Skeletal muscle cell (primary cell): Measurements from ENCODE around the gene SH3GL2.

Experiments used
- DNase-seq: peaks from one replicate; pipeline ENCODE4 v3.0.0-alpha.2; 2010; ENCODE audit warnings: low read depth
- H3K4me3 ChIP-seq: 2 replicates; pipeline ENCODE4 v1.5.1; 2011; ENCODE audit warnings: low read depth, mild to moderate bottlenecking, control low read depth, low read length, moderate library complexity

SH3GL2 gene

DNA sequence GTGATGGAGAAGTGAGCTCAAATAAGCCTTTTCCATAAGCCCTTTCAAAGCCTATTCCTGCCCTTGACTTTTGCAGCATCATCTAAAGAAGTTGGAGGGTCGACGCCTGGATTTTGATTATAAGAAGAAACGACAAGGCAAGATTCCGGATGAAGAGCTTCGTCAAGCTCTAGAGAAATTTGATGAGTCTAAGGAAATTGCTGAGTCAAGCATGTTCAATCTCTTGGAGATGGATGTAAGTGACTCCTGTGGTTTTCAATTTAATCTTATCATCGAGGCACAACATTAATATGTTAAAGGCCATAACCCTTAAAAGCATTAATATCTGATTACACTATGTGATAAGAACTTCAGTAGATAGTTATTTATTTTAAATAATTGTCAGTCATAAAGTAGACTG is 210.4 kb downstream of the SH3GL2 start:
- no peak overlapping the region for H3K4me3 ChIP-seq
- no peak for DNase-seq

DNA sequence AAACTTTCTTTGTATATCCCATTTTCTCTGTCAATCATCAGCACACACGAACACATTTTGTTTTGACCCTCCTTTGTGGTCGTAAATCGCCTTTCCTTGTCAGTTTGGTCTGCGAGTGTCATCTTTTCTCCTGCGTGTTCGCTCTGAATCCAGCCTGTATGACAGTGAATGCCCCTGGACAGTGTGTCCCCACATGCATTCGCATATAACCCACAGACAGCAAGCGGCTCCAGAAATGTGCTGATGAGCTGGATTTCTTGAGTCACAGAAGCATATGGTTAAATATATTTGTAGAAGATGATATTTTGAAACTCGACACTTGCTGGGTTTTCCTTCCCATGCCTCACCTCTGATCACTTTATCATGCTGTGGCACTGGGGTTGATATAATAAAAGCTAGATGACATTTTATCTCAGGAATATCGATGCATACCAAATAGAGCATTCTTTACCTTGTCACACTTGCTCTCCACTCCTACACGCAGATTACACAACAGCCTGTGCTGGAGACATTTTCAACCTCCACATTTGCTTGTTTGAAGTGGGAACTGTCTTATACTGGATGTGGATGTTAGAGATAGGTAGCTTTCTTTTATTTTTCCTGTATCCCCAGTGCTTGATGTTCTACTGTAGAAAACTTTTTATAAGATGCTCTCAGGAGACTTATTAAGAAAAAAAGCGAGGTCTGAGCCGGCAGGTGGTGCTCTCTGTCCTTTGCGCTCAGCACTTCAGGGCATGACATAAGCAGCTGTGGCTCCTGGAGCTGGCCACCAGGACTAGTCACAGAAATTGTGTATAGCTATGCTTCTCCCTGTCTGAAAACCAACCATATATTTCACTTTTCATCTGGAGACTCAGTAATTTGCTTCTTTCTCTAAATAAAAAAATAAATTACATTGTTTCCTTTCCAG is 215.1 kb downstream of the SH3GL2 start:
- H3K4me3 ChIP-seq: no peak overlapping the region
- no peak for DNase-seq

DNA sequence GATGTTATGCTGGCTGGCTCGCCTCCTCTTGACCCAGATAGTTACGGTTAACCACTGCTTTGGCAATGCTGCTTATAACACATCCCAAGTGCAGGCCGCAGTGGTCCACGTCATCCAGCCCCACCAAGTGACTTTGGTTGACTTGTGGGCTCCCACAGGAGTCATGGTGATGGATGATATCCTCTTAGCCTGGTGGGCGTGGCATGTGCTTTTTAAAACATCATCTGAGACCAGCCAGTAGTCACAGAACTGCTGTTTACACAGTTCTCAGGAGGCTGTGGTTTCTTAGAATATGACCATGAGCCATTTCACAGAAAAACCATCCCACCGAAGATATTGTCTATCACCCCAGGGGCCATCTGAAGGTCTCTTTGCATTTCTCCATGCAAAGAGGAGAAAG is 216.9 kb downstream of the SH3GL2 start:
- no peak overlapping the region for H3K4me3 ChIP-seq
- DNase-seq: no peak

DNA sequence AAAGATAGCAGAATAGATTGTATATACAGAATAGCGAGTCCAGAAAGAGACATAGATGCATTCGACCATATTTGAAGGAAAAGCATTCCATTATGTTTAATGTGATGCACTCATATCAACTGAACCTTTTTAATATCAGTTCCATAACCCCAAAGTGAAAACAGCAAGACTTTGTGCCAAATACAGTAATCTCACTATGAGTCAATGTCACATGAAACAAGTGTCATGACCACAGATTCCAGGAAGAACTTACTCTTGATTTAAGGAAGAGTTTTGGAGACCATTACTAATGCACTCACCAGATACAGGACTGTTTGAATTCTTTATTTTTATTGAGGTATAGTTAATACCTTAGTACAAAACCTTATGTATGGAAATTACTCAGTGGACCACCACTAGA is 220.5 kb downstream of the SH3GL2 start:
- DNase-seq: no peak
- H3K4me3 ChIP-seq: no peak overlapping the region

DNA sequence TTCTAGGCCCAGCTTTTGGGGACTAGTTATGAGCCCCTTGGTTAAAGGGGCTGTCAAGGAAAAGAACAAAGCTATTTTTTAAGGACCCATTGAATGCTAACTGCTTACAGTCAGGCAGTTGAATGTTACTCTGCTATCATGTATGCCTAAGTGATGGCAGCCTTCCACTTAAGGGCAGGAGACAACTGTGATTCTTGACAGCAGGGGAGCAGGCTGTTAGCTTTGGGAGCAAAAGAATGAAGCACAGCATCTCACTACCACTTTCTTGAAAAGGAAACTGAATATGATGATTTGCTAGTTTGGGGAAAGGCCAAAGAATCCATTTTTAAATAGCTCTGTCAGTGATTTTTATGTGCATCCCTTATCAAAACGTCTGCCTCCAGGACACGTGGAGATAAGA is 221.6 kb downstream of the SH3GL2 start:
- no peak overlapping the region for H3K4me3 ChIP-seq
- DNase-seq: no peak

DNA sequence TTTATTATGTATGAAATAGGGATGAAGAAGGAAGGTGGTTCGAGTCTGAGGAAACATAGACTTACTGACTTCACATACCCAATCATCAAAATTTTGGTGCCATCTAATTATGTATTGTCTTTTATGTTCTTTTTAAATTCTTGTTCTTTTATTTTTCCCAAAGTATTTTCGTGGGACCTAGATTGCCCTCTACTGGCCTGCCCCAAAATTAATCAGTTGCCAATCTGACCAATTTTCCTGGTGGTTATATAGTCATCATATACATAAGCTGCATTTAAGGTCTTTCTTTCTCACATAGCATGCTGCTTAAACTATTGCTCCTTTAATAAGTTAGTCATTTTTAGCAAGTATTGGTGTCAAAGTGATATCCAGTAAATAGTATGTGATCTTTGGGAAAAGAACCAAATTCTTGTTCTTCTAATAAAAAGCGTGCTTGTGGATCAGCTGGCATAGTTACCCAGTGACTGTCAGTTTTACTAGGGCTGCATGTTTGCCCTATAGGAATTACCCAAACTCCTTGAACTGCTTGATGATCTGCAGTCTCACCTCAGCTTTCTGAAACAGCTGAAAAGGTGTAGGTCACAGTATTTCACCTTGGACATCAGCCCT is 223.5 kb downstream of the SH3GL2 start:
- no peak overlapping the region for H3K4me3 ChIP-seq
- DNase-seq: no peak

DNA sequence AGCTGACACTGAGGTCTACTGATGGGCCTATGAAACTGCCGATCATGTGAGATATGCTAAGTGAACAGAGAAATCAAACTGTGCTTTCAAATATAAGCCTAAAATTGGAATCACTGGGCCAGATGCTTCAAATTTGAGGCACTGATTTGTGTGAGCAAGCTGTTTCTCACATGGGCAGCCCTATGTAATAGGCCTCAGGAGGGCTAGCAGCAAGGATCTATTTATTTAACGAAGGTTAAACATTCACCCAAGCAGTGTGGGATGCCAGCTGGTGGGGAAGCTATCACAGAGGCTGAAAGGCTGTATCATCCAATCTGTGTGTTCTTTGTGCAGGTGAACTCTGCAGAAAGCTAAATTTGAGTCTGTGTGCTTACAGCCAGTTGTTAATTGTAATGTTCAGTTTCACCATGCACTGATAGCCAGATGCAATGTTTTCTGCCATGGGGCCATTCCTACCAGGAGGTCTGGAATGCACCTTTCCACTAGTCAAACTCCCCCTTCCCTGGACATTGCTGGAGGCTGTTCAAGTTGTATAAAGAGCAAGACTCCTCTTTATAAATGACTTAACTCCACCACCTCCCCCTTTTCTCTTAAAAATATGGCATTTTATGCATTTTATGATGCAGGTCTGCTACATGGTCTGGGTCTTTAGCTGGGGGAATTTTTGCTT is 228.9 kb downstream of the SH3GL2 start:
- DNase-seq: no peak
- no peak overlapping the region for H3K4me3 ChIP-seq

DNA sequence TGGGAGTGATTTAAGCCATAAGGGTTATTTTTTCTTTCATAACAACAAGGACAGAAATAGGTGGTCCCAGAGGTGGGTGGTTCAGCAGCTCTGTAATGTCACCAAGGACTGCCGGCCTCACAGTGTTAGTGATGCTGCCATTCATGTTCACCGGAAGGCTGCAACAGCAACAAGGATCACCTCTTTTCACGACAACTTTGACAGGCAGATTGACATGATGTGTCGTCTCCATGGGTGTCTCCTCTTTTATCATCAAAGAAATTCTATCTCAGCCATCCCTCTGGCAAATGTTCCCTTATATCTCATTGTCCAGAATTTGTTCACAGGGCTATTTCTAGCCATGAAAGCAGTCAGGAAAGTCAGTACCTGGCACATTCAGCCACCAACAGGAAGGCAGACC is 231.5 kb downstream of the SH3GL2 start:
- no peak overlapping the region for H3K4me3 ChIP-seq
- no peak for DNase-seq

DNA sequence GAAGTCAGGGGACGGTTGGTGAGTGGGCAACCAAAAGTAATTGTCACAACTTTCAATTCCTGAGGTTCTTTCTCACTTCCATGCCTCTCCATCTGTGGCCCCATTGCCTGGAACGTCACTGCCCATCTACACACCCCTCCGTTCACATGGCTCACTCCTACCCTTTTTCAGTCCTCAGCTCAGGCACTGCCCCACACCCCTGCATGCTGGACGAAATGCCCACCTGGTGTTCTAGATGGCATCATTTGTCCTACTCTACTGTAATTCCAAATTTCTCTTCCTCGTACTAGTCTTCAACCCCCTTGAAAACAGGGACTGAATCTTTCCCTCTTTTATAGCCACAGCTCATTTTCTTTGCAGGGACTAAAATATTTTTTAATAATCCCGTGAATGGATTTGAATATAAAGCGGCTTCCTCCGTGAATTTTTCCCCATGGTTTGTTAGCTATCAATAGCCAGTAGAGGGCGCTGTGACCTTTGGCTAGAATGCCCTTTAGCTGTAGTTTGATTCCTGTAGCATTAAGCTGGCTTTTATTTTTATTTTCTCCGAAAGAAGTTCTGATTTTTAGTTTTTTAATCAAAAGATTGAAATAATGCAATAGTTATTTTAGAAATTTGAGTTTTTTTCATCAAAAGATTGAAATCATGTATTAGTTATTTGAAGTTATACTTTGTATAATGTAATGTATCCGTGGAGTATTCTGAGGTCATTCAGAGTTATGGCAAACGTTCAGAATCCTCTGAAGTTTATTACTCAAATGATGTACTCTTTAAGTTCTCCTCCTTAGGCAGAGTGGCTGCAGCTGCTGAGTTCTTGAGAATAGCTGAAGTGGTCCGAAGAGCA is 232.1 kb downstream of the SH3GL2 start:
- no peak overlapping the region for H3K4me3 ChIP-seq
- peak; percentile 9 for DNase-seq

DNA sequence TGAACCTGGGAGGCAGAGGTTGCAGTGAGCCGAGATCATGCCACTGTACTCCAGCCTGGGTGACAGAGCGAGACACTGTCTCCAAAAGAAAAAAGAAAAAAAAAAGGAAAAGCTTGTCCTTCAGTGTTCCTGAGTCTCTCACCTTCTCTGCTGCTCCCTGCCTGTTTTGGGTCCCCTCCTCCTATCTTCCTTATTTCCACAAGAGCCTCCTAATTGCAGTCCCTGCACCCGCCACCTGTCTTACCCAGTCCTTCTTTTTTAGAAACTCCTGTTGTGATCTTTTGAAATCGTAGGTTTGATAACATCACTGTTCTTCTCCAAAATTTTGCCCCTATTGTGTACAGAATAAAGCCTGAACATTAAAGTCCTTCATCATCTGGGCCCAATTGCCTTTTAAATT is 234.9 kb downstream of the SH3GL2 start:
- H3K4me3 ChIP-seq: no peak overlapping the region
- no peak for DNase-seq

DNA sequence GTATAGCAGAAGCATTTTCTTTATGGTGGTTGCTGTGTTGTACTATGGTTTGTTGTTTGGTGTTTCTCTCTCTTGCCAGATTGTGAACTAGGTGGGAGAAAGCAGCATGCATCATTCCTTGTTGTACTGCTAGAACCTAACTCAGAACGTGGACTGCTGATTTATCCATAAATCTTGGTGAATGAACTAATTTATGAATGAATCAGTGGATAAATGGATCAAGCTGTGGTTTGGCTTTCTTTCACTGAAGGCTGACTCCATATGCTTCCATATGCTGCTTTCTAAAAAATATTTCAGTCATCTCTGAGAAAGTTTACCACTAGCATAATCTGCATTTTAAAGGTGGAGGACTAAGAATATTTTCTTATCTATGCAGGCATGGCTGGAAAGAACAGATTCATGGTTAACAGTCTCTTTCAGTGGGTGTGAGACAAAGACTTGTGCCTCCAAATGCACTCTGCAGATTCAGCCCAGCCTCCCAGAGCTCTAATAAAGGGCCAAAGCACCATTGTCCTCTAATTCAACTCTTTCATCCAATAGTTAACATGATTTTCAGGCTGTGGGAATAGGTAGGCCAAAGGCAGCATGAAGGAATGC is 237.7 kb downstream of the SH3GL2 start:
- DNase-seq: peak; percentile 13

DNA sequence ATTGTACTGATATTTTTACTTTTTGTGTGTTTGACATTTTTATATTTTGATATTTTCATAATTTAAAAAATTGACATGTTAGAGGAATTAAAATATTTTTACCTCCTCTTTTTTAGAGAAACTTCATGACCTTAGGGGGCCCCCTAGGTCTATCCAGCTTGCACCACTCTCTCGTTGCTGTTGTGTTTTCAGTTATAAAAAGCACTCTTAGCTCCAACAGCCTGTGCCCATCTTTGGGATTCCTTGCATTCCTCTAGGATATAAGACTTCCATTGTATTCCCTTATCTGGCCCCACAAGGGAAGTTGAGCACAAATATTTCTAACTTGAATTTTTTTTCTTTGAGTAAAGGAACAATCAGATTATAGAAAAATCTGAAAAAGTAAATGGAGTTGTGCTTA is 245.3 kb downstream of the SH3GL2 start:
- no peak for DNase-seq
- H3K4me3 ChIP-seq: no peak overlapping the region

More for the DNA sequence above, 237.7 kb downstream of the SH3GL2 start:
- no peak overlapping the region for H3K4me3 ChIP-seq

DNA sequence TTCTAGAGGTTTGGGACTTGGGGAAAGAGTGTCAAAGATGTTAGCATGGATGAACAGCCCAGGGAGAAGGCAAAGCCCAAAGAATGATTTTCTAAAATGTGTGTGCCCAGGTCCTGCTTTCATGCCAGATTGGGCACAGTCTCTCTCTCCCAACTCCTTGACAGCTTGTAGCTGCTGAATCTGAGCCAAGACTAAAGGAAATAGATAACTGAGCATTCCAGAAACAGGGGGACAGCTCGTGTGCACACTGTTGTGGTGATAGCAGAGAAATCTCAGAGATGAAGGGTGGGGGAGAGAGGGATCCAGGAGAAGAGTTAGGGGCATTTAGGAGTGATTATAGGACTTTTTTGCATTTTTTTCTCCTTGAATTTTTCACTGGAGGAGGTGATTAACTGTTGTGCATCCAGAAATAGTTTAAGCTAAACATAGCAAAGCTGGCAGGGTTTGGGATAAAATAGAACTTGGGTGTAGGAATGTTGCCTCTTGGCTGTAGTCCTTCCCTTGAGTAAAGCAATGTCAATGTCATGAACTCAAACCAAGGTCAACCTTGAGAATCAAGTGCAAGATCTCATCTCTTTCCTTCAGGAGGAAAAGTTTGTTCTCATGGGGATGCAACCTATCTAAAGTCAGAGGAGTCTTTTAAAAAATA is 245.9 kb downstream of the SH3GL2 start:
- DNase-seq: no peak
- H3K4me3 ChIP-seq: no peak overlapping the region

DNA sequence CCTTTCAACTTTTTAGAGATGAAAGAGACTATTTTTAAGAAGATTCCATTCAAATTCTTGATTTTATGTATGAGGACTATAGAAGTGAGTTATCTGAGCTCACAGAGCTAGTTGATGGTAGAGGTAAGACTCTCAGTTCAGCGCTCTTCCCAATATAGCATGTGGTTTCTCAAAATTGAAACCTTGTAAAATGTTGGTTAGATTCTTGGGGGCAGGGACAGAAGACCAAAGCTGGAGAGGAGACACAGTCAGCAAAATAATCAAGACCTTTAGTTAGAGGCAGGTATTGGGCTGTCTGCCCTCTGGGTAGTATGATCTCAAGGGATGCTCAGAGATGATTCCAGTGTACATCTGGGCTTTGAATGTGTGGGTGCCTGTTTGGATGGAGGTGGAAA is 246.4 kb downstream of the SH3GL2 start:
- no peak overlapping the region for H3K4me3 ChIP-seq
- DNase-seq: no peak

DNA sequence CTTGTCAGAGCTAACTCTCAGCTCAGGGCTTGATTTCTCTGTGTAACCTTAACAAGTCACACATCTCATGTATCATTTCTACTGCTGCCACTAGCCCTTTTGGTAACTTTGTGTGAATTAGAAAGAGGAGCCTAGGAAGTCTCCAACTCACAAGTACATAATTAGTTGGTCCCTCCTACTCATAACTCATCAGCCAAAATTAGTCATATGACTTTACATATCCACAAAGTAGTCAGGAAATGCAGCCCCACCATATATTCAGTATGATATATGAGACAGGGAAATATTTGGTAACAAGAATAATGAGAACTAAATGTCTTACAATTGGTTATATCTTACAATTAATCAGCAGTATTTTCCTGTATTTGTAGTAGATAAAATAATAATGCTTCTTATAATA is 250.2 kb downstream of the SH3GL2 start:
- no peak for DNase-seq
- no peak overlapping the region for H3K4me3 ChIP-seq

DNA sequence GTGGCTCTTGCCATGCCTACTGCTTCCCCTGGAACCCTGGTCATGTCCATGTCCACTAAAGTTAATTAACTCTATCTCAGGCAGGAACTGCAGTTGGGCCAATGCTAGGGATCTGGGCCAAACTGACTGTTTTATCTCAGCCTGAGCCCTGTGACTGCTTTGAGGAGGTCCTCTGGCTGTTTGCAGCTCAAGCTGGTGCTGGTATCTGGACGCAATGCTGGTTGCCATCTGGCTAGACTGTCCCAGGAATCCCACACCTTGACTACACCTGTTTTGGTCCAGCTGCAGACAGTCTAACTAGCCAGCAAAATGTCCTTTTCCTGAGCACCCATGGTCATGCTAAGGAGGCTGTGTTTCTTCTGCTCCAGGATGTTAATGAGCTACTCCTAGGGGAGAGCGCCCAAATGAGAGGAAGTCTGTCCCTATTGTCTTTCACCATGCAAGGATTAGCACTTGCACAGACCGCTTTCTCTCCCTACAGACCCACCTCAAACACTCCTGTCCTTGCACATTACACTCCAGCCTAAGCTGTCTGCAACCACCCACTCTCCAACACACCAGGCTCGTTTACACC is 251.0 kb downstream of the SH3GL2 start:
- no peak overlapping the region for H3K4me3 ChIP-seq
- DNase-seq: no peak

DNA sequence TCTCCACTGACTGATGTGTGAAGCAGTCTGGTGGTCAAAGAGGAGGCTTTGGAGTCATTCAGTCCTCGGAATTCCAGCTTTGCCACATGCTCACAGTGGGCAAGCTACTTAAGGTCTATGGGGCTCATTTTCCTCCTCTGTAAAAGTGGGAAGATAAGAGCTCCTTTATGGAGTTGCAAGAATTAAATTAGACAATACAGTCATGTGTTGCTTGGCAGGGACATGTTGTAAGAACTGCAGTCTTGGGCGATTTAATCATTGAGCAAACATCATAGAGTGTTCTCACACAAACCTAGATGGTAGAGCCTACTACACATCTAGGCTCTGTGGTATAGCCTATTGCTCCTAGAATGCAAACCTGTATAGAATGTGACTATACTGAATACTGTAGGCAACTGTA is 253.9 kb downstream of the SH3GL2 start:
- no peak overlapping the region for H3K4me3 ChIP-seq
- no peak for DNase-seq

DNA sequence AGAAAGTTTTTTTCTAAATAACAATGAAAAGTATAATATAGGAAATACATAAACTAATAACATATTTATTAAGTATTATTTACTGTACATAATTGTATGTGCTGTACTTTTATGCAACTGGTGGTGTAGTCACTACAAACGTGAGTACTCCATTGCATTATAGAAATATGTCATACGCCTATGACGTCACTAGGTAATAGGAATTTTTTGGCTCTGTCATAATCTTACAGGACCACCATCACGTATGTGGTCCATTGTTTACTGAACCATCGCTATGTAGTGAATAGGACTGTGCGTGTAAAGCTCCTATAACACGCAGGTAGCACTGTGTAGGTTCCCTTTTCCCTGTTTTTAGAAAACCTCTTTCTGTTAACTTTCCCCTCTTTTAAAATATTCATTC is 255.0 kb downstream of the SH3GL2 start:
- no peak for DNase-seq
- no peak overlapping the region for H3K4me3 ChIP-seq

DNA sequence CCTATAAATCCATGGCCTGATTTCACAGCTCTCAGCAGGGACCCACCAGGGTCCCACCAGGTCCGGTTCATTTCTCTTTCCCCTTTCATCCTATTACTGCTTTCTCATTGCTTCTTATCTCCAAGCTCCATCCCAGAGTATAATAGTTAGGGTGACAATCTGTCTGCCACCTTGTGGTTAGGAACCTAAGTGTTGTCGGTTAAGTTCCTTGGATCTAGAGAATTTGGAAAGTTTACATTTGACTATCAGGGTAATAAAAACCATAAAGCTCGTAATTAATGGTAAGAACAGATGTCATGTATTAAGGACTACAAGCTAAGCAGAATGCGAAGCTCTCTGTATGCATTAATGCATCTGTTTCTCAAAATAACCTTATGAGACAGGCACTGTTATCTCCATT is 259.1 kb downstream of the SH3GL2 start:
- H3K4me3 ChIP-seq: no peak overlapping the region
- no peak for DNase-seq
